GM23248 (cell line): Measurements from ENCODE around the gene MIOX. TPM values are rescaled to one million over a fixed set of nuclear protein-coding genes. Genes with fewer than 3 reads are reported as not detected.

Experiments
- DNase-seq: peaks from one replicate; pipeline ENCODE4 v3.0.0-alpha.2; 2015
- H2AFZ ChIP-seq: fragments of 200-600 bp; sonication (generic); 2 replicates; pipeline ENCODE4 v1.6.1; 2016; ENCODE audit warnings: antibody characterized with exemption
- H3F3A ChIP-seq: fragments of 200-600 bp; sonication (generic); 2 replicates; pipeline ENCODE4 v1.6.1; 2016; ENCODE audit warnings: mild to moderate bottlenecking, antibody characterized with exemption, mixed run types; ENCODE audit not compliant: insufficient read depth
- H3K27ac ChIP-seq: fragments of 200-600 bp; sonication (generic); 2 replicates; pipeline ENCODE4 v1.5.1; 2016; ENCODE audit warnings: mild to moderate bottlenecking
- H3K27me3 ChIP-seq: fragments of 200-600 bp; sonication (generic); replicated peaks from 2 replicates; pipeline ENCODE4 v1.6.1; 2016; ENCODE audit warnings: mild to moderate bottlenecking; ENCODE audit not compliant: insufficient read depth
- H3K36me3 ChIP-seq: fragments of 200-600 bp; sonication (generic); 2 replicates; pipeline ENCODE4 v1.6.1; 2016; ENCODE audit warnings: low read depth, mild to moderate bottlenecking
- H3K4me1 ChIP-seq: fragments of 200-600 bp; sonication (generic); 2 replicates; pipeline ENCODE4 v1.6.1; 2016; ENCODE audit warnings: mild to moderate bottlenecking; ENCODE audit not compliant: insufficient read depth
- H3K4me2 ChIP-seq: fragments of 200-600 bp; sonication (generic); one replicate; pipeline ENCODE4 v1.6.1; 2016; ENCODE audit warnings: mild to moderate bottlenecking; ENCODE audit not compliant: unreplicated experiment
- H3K4me3 ChIP-seq: fragments of 200-600 bp; sonication (generic); 2 replicates; pipeline ENCODE4 v1.5.1; 2016; ENCODE audit warnings: mild to moderate bottlenecking
- H3K79me2 ChIP-seq: fragments of 200-600 bp; sonication (generic); 2 replicates; pipeline ENCODE4 v1.6.1; 2016; ENCODE audit warnings: mild to moderate bottlenecking; ENCODE audit not compliant: insufficient read depth
- H3K9ac ChIP-seq: fragments of 200-600 bp; sonication (generic); 2 replicates; pipeline ENCODE4 v1.6.1; 2016; ENCODE audit warnings: mild to moderate bottlenecking
- H3K9me2 ChIP-seq: fragments of 200-600 bp; sonication (generic); 2 replicates; pipeline ENCODE4 v1.6.1; 2016; ENCODE audit warnings: mixed run types, mild to moderate bottlenecking, moderate library complexity; ENCODE audit not compliant: insufficient read depth
- H3K9me3 ChIP-seq: fragments of 200-600 bp; sonication (generic); one replicate; pipeline ENCODE4 v1.6.1; 2017; ENCODE audit warnings: low read depth
- H4K20me1 ChIP-seq: fragments of 200-600 bp; sonication (generic); 2 replicates; pipeline ENCODE4 v1.6.0; 2016; ENCODE audit not compliant: insufficient read depth
- EZH2 ChIP-seq: fragments of 200-600 bp; sonication (generic); IDR thresholded peaks from 2 replicates; pipeline ENCODE4 v1.6.1; 2018; ENCODE audit warnings: antibody characterized with exemption, mild to moderate bottlenecking; ENCODE audit not compliant: insufficient read depth, poor library complexity, severe bottlenecking
- EZH2phosphoT487 ChIP-seq: fragments of 200-600 bp; sonication (generic); IDR thresholded peaks from 2 replicates; pipeline ENCODE4 v1.6.1; 2018; ENCODE audit warnings: antibody characterized with exemption, moderate library complexity, mild to moderate bottlenecking, low read depth; ENCODE audit not compliant: insufficient read depth
- WGBS, 2 experiments: methylation state at CpG; one replicate each; pipeline ENCODE4 v1.1.6; 2015 to 2017; ENCODE audit warnings: low lambda C conversion rate in 2 of 2, low coverage in 1 of 2; ENCODE audit errors: missing lambda C conversion rate in 2 of 2; 5-methylcytosine and 5-hydroxymethylcytosine counted together
- in situ Hi-C: fragments of 300-500 bp; cut with MboI; formaldehyde crosslinking; loops from 2 replicates; pipeline ENCODE4 v1.15.0; 2020
- polyA plus RNA-seq: library from polyadenylated mRNA; unstranded; fragments of >200 nt; fragmentation: Nextera tagmentation; extraction: Ambion mirVana; gene quantifications from 2 replicates; pipeline ENCODE4 v1.2.1, GENCODE V29; 2016
- total RNA-seq: library from RNA; depleted of rRNA; stranded (reverse); fragments of >200 nt; shearing (Covaris generic); gene quantifications from 2 replicates; pipeline ENCODE4 v1.2.3, GENCODE V29; 2014

The MIOX gene
- total and polyA plus RNA-seq, 2 experiments from 2014 or later = 0.16 TPM; not detected in 1

DNA sequence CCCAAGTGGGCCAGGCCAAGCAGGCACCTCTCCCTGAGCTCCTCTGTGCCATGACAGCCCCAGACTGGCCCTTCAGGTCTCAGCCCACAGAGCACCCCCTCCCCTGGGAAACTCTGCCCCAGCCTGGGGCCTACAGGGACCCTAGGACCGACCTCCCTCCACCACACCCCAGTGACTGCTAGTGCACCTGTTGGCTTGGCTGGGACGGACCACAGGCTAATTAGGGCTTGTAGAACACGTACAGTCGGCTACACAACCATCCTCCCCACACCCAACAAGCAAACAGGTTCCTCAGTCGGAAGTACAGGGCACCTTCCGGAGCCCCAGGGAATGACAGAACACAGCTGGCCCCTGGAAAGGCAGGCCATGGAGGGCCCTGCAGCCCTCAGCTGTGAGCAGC is 16.2 kb upstream of the MIOX start:
- no peaks in the 10 kb centered on the region for H3K9me2 ChIP-seq
- no peaks in the 10 kb centered on the region for H3K27me3 ChIP-seq
- no peak for DNase-seq
- TF ChIP-seq EZH2 (no peak), EZH2phosphoT487 (no peak)
- peak overlapping the region; percentile 31 for H3K9ac ChIP-seq
- no peak overlapping the region for H2AFZ ChIP-seq
- H3K79me2 ChIP-seq = peaks cover 70% of the 10 kb centered on the region
- H3F3A ChIP-seq = no peaks in the 10 kb centered on the region
- H3K27ac ChIP-seq = no peak overlapping the region
- peaks cover 27% of the 10 kb centered on the region for H3K4me1 ChIP-seq
- in situ Hi-C loops = no loop called here
- H3K36me3 ChIP-seq = no peaks in the 10 kb centered on the region
- no peak overlapping the region for H3K4me2 ChIP-seq
- H4K20me1 ChIP-seq = no peaks in the 10 kb centered on the region; the same call in 1 of the 2 replicates
- no peaks in the 10 kb centered on the region for H3K9me3 ChIP-seq
- WGBS, 2 experiments = 84 to 92% methylated on average over 6 of the region's 6 CpGs
- H3K4me3 ChIP-seq = no peak overlapping the region

DNA sequence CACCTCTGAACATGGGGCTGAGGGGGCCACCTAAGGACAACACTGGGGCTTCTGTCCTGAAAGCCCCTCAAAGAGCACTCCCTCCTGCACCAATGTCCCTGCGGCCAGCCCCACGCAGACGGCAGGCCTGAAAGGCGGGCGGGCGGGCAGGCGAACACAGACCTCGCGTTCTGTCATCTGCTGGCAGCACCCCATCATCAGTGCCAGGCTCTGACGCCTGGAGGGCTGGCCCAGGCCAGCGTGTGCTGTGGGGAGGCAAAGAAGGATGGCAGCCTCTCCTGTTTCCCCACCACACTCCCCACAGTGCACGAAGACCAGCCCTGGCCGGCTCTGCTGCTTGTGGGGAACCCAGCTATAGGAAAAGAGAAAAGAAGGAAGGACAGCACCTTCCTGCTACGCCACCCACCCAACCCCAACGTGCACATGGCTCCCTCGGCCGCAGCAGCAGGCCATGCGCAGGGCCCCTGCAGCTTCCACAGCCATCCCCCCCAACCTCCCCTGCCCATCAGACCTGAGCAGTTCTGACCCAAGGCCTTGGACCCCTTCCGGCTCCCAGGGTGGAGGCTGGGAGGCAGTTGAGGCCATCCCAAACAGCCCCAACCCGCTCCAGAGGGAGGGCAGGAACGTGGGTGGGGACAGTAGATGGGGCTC is 15.3 kb upstream of the MIOX start:
- Histone ChIP-seq H3K79me2 (peaks cover 70% of the 10 kb centered on the region), H3K4me1 (peaks cover 27% of the 10 kb centered on the region), H3K27ac (no peak overlapping the region), H3K9me2 (no peaks in the 10 kb centered on the region), H3K4me2 (no peak overlapping the region), H2AFZ (no peak overlapping the region), H3K4me3 (no peak overlapping the region), H3F3A (no peaks in the 10 kb centered on the region), H3K36me3 (no peaks in the 10 kb centered on the region), H3K9me3 (no peaks in the 10 kb centered on the region), H4K20me1 (no peaks in the 10 kb centered on the region; the same call in 1 of the 2 replicates), H3K27me3 (no peaks in the 10 kb centered on the region), H3K9ac (no peak overlapping the region; the same call in 1 of the 2 replicates)
- 64 to 71% methylated on average over 18 to 21 of the region's 21 CpGs for whole genome bisulfite sequencing, 2 experiments
- TF ChIP-seq EZH2phosphoT487 = no peak
- no peak for TF ChIP-seq EZH2
- no peak for DNase-seq
- in situ Hi-C loops = no loop called here

DNA sequence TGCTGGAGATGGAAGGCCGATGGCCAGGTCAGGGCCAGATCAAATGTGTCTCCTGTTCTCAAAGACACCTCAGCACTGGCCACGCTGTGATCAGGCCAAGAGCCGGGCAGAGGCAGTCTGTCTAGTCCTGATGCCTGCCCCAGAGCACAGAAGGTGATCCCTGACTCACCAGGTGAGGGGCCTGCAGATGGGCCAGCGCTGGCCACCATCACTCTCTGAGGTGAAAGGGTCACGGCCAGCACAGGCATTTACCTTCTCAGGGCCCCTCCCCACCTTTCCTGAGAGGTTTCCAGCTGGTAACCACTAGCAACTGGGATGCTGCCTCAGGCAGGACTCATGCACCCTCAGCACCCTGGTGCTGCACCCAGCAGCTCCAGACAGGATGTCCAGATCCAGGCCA is 14.7 kb upstream of the MIOX start:
- Histone ChIP-seq H3K9me3 (no peaks in the 10 kb centered on the region), H3K9me2 (no peaks in the 10 kb centered on the region), H3K4me2 (no peak overlapping the region), H3K4me1 (peaks cover 27% of the 10 kb centered on the region), H3K9ac (no peak overlapping the region; the same call in 1 of the 2 replicates), H3K27ac (no peak overlapping the region), H2AFZ (no peak overlapping the region), H4K20me1 (no peaks in the 10 kb centered on the region; the same call in 1 of the 2 replicates), H3K79me2 (peaks cover 70% of the 10 kb centered on the region), H3K36me3 (no peaks in the 10 kb centered on the region), H3F3A (no peaks in the 10 kb centered on the region), H3K4me3 (no peak overlapping the region), H3K27me3 (no peaks in the 10 kb centered on the region)
- WGBS, 2 experiments = 65% methylated on average over 5 of the region's 5 CpGs
- TF ChIP-seq EZH2phosphoT487 = no peak
- no peak for TF ChIP-seq EZH2
- in situ Hi-C loops = no loop called here
- no peak for DNase-seq

DNA sequence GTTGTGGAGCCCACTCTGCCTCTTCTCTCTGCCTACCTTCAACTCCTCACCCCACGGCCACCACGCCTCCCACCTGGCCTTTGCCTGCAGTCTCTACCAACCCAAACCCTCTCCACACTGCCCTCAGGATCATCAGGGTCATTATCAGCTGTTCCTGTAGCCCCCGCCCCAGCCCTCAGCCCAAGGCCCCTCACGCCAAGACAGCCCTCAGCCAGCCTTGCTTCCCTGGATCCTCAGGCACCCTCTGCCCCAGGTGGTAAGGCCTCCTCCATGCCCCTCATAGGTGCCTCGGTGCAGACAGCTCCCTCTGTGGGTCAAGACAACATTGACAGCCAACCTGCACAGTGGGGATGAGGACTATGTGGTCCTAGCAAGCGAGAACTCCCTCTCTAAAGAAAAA is 13.6 kb upstream of the MIOX start:
- TF ChIP-seq EZH2phosphoT487 (no peak), EZH2 (no peak)
- Histone ChIP-seq H4K20me1 (no peaks in the 10 kb centered on the region; the same call in 1 of the 2 replicates), H3K9me2 (no peaks in the 10 kb centered on the region), H3K9ac (peak overlapping the region; percentile 83), H3K27ac (peak overlapping the region; percentile 74; the same call in 1 of the 2 replicates), H3K4me1 (peaks cover 27% of the 10 kb centered on the region), H3F3A (no peaks in the 10 kb centered on the region), H3K9me3 (no peaks in the 10 kb centered on the region), H3K36me3 (no peaks in the 10 kb centered on the region), H3K79me2 (peaks cover 66% of the 10 kb centered on the region), H2AFZ (no peak overlapping the region), H3K4me2 (peak overlapping the region; percentile 88), H3K27me3 (no peaks in the 10 kb centered on the region), H3K4me3 (peak overlapping the region; percentile 80)
- in situ Hi-C loops = no loop called here
- 83 to 86% methylated on average over 6 of the region's 6 CpGs for WGBS, 2 experiments
- DNase-seq = peak; percentile 34
